Endometrial microvascular endothelial cells (primary cell): Measurements from ENCODE around the gene KATNIP. TPM values are rescaled to one million over a fixed set of nuclear protein-coding genes. Genes with fewer than 3 reads are reported as not detected.

Source experiments
- total RNA-seq: library from RNA; depleted of rRNA; stranded (reverse); fragments of >200 nt; gene quantifications from one replicate; pipeline ENCODE4 v1.2.3, GENCODE V29; 2015; ENCODE audit errors: inconsistent ontology term

Gene KATNIP
- total RNA-seq, 1 donor from 2014 or later = 8.3 TPM

Other genes with a start within 250 kb of the KATNIP start
- gene IL4R, start 236.2 kb upstream of the KATNIP start, total RNA-seq = 81.6 TPM
- gene IL21R, start 148.0 kb upstream of the KATNIP start, total RNA-seq = not detected
- 68.9 TPM for gene GTF3C1, start 231 bp upstream of the KATNIP start, total RNA-seq